HT1080 (cell line): ENCODE results near the gene PDCD2L. TPM values are rescaled to one million over a fixed set of nuclear protein-coding genes. Genes with fewer than 3 reads are reported as not detected.
A peak's percentile ranks its signal among the peaks of the same experiment; 100 is the strongest.
"Not testable (repeated sequence)": the region's sequence is repeated elsewhere in the genome, so short reads cannot be mapped to it uniquely, and the experiment has no call there.

ENCODE experiments used
- DNase-seq: peaks from one replicate; pipeline ENCODE4 v3.0.0-alpha.2; 2015; ENCODE audit warnings: low read depth
- total RNA-seq: library from RNA; depleted of rRNA; stranded (reverse); fragments of >200 nt; shearing (Covaris generic); gene quantifications from 2 replicates; pipeline ENCODE4 v1.2.3, GENCODE V29; 2014

The PDCD2L gene
- total RNA-seq, 1 experiment from 2014 or later = 54.2 TPM

DNA sequence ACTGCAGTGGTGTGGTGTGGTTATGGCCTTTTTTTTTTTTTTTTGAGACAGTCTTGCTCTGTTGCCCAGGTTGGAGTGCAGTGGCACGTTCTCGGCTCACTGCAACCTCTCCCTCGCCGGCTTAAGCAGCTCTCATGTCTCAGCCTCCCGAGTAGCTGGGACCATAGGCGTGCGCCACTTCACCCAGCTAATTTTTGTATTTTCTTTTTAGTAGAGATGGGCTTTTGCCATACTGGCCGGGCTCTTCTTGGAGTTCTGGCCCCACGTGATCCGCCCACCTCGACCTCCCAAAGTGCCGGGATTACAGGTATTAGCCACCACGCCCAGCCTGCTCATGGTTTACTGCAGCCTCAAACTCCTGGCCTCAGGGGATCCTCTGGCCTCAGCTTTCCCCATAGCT lies 7.0 kb downstream of the PDCD2L start:
- DNase-seq = no peak

DNA sequence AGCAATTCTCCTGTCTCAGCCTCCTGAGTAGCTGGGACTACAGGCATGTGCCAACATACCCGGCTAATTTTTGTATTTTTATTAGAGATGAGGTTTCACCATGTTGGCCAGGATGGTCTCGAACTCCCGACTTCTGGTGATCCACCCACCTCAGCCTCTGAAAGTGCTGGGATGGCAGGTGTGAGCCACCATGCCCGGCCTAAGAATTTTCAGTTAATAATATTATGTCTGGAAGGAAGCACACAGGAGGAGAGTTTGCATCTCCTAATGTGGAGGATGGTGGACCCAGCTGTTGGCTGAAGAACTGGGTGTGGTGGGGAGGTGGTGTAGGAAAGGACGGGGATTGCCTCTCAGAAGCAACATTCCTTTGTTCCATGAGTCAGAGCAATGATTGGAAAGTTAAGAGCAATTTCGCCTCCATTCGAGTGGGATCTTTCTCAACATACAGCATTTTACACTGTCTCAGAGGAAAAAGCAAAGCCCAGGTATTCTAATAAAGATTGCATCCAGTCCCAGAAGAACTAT lies 11.9 kb downstream of the PDCD2L start:
- DNase-seq = no peak

DNA sequence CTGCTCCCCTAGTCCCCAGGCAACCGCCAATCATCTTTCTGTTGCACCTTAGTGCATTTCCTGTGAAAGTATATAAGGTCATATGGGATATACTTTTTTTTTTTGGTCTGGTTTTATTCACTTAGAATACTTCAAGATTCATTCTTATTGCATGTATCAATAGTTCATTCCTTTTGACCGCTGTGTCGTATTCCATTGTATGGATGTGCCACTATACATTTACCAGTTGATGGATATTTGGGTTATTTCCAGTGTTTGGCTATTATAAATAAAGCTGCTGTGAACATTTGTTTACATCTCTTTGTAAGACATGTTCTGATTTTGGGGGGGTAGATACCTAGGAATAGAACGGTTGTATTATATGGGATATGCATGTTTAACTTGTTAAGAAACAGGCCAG lies 14.1 kb downstream of the PDCD2L start:
- no peak for DNase-seq

DNA sequence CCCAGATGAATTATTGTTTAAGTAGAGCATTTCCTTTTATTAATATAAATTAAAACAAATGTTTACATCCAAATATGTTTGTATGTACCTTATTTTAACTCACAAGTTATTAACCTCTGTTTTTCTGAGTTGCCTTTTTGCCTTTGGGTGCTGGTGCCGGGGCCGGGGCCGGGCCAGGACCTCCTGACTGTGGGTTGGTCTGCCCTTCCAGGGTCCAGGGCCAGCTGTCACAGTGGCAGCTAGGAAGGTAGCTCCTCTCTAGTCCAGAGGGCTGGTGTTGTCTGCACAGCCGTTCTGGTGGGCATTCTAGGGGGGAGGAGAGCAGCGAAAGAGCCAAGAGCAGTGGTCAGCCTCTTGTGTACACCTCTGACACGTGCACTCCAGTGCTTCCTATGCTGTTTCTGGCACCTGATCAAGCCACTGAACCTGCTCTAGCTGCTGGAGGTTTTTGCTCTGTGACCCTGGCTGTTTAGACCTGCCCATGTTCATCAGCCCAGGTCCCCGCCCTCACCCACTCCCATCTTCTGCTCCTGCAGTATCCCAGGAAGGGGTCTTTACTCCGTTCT lies 22.0 kb downstream of the PDCD2L start:
- DNase-seq = no peak

DNA sequence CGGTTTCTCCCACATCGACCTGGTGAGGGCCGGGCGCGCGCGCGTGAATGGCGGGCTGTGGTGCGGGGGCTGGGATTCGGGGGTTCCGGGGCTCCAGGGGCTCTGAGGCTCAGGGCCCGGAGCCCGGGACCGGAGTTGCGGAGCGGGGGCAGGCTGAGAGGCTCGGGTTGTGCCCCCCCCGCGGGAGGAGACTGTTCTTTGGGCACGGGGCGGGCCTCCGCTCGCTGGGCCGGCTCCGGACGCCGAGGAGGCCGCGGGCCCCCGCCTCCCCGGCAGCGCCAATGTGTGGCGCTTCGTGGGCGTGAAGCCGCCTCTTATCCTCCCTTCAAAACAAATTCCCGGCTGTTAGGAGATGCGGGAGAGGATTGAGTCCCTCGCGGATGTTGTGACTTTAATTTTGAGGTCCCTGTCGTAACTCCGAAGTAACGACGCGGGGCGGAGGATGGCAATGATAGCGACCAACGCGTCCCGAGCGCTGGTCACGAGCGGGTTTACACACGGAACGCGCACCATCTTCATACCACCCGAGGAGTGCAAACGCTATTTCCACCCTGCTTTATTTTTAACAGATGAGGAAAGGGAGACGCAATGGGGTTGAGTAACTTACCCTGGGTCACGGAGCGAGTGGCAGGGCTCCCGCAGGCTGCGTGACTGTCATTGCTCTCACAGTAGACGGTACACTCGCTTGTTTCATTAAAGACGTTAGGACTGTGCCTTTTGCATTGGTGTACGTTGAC lies 24.5 kb downstream of the PDCD2L start:
- peak; percentile 18 for DNase-seq

DNA sequence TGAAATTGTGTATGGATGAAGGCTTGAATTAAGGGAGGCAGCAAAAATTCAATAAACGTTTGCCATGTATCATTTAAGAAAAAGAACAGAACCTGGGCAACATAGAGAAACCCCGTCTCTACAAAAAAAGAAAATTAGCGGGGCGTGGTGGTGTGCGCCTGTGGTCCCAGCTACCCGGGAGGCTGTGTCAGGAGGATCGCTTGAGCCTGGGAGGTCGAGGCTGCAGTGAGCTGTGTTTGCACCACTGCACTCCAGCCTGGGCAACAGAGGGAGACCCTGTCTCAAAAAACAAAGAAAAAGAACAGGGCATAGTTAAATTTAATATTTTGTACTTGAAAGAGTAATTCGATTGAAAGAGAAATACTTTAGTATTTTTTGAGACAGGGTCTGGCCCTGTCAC lies 25.4 kb downstream of the PDCD2L start:
- DNase-seq = no peak

DNA sequence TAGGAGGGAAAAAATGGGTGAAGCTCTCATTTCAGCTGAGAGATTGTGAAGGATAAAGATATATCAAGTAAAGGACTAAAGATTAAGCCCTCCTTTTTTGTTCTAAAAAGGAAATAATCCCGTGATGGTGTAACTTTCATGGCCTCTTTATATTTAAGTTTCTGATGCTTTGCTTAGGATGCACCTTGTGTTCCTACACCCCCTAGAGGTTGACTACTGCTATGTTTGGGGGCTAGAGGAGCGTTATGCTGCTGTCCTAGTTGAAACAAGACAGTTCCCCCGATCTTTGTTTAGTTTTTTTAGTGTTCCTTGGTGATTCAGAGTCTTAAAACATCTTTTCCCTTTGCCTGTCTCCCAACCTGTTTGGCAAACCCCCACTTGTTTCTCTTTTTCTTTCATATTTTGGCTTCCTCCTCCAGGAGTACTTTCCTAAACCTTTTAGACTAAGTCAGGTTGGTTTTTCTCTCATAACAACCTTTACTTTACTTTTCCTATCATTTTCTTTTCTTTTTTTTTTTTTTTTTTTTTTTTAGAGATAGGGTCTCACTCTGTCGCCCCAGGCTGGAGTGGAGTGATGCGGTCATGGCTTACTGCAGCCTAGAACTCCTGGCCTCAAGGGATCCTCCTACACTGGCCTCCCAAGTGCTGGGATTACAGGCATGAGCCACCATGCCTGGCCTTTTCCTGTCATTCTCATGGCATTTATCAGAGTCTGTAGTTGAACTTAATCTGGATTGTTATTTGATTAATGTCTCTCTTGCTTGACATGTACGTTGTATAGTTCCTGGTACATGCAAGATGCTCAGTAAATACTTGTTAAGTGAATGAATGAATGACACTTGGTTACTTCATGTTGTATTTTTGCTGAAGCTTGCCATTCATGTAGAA lies 26.8 kb downstream of the PDCD2L start:
- peak; percentile 39 for DNase-seq

DNA sequence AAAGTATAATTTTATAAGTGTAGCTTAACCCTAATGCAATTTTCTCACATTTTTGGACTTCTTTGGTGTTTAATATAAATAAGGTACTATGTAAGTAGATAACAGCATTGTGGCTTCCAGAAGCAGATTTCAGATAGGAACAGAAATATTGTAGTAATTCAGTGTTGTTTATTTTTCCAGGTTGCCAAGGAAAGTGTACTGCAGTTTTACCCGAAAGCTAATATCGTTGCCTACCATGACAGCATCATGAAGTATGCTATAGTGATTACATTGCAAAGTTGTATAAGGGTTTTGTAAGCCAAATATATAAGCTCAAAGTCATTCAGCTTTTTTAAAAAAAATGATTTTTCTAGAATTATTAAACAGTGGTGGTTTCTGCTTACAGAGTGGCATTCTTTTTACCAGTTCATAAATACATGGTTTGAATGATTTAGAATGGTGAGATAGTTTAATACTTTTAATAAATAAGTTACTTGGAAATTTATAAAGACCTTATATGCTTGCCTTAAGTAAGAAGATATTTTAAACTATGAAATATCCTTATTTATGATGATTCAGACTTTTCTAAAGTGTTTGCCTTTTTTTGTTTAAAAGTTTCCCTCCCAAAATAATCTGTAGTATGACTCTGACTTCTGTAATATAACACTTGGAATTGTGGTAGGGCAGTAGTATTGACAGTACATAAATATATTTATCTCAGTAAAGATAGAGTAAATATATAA lies 27.6 kb downstream of the PDCD2L start:
- no peak for DNase-seq

DNA sequence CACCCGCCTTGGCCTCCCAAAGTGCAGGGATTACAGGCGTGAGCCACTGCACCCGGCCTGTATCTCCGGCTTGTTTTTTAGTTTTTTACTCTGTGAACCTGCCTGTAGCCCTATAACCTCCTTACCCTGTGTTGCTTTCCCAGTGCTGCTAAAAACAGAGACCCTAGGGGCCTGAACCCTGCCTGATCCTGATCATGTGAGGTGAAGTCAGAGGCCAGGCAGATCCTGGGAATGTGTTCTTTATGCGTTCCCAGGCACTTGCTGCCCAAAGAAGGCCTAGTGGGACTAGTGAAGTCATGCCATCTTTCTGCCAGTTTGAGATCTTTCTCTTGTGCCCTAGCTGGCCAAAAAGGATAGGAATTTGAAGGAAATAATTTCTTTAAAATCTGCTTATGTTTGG lies 28.6 kb downstream of the PDCD2L start:
- DNase-seq = no peak

DNA sequence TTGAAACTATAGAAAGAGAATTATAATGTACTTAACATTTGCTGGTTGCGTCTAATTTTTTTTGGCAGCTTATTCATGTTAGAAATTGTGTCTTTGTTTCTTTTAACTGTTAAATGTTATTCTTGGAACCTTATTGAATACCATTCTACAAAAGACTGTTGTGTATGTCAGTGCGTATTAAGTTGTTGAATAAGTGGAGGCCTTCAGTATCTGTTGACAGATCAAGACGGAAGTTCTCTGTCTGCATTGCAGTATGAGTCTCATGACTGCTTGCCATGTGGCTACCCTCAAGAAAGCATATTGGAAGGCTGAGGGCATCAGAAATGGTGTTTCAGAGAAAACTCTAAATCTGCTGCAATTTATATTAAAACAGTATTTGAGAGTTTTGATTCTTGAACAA lies 32.5 kb downstream of the PDCD2L start:
- no peak for DNase-seq

DNA sequence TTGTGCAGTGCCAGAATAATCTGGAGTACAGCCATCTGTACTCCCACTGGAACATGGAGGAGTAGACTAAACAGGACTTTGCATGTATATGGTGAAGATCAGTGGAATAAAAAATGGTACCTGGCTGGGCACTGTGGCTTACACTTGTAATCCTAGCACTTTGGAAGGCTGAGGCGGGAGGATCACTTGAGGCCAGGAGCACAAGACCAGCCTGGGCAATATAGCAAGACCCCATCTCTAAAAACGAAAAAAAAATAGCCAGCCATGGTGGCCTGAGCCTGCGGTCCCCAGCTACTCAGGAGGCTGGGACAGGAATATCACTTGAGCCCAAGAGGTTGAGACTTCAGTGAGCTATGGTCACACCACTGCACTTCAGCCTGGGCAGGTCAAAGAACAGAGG lies 44.0 kb downstream of the PDCD2L start:
- DNase-seq = no peak

DNA sequence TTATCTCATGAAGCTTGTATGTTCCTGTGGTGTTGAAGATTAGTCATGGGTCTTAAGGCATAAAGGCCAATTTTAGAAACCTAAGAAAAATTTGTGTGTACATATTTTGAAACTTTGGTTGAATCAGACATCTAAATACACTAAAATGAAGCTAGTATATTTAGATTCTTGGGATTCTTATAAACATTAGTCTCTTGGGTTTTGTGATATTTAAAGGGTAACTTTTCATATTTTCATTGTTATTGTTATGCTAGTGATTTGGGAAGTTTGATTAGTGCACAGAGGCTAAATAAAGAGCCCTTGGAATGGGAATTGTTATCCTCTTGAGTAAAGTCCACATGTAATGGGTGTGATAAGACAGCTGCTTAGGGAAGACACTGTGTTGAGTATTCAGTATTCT lies 48.5 kb downstream of the PDCD2L start:
- no peak for DNase-seq

DNA sequence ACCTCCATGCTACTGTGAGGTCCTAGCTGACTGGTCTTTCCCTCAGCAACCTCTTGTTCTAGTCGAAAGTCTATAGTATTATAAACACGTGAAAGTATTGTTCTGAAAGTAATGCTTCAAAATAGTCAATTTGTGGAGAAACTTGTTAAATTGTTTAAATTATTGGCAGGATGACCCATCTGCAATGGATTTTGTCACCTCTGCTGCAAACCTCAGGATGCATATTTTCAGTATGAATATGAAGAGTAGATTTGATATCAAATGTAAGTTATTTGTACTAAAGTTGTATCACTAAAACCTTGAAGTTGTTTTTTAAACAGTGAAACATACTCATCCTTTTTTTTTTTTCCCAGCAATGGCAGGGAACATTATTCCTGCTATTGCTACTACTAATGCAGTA lies 49.9 kb downstream of the PDCD2L start:
- DNase-seq = no peak

DNA sequence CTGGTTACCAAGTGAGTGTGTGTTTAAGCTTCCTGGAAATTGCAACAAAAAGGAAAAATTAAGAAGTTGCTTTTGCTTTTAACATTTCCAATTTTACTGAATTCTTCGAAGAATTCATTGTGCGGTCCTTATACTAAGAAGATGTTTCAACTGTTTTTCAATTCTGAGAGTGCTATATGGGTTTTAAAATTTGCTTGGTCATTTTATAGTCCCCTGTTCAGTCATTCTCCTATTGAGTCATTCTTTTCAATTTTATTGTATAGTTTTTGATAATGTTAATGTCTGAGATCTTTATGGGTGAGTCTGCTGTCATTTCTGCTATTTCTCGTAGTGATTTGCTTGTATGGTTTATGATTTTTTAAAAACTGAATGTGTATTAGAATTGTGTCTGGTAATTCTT lies 50.5 kb downstream of the PDCD2L start:
- no peak for DNase-seq

DNA sequence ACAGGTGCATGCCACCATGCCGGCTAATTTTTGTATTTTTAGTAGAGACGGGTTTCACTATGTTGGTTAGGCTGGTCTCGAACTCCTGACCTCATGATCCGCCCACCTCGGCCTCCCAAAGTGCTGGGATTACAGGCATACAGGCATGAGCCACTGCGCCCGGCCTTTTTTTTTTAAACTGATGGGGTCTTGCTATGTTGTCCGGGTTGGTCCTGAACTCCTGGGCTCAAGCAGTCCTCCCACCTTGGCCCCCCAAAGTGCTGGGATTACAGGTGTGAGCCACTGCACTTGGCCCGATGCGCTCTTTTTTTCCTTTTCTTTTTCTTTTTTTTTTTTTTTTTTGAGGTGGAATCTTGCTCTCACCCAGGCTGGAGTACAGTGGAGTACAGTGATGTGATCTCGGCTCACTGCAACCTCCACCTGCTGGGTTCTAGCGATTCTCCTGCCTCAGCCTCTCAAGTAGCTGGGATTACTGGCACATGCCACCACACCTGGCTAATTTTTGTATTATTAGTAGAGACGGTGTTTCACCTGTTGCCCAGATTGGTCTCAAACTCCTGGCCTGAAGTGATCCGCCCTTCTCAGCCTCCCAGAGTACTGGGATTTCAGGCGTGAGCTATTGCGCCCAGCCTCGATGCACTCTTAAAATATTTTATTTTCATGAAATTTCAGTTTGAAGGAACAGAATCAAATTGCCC lies 51.7 kb downstream of the PDCD2L start:
- DNase-seq = not testable (repeated sequence)

DNA sequence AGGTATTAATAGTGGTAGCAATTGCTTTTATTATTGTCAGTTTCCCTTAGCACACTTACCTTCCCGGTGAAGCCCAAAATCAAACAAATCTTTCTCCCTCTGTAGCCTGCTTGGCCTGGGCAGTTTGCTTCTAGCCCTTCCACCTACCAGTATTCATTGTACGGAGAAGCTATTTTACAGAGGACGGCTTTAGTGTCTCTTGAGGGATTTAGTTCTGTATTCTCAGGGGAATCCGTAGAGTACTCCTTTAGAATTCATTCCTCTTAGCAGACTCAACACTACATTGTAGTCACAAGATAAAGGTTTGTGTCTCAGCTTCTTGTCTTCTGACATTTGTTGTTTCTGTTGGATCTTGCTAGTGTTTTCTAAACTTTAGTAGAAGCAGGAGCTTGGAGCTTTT lies 53.2 kb downstream of the PDCD2L start:
- no peak for DNase-seq

DNA sequence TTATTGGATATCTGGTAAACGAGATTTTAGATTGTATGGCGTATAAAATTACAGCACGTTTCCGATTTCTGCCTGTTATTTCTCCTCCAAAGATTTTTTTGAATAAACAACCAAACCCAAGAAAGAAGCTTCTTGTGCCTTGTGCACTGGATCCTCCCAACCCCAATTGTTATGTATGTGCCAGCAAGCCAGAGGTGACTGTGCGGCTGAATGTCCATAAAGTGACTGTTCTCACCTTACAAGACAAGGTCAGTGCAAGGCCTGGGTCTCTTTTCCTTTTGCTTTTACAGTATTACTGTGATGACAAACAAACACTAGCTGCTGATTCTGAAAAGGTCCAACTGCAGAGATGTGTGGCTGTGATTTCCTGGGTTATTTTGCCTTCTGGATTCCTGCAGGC lies 54.5 kb downstream of the PDCD2L start:
- no peak for DNase-seq

DNA sequence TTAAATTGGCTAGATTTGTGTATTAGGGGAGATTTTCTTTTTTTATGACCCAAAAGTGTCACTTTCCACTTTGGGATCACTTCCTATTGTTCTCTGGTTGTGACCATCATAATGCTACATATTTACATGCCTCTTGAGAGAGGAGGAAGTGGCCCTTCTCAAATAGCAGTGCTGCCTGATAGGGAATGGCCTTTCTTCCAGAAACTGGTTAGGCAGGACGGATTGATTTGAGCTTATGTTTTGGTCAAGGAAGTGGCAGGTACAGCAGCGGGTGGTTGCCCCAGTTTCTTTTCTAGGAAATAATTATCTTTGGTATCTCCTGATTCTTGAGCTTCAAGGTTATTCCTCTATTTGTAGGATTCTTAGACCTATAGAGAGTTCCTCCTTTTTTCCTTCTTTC lies 55.4 kb downstream of the PDCD2L start:
- DNase-seq = no peak

DNA sequence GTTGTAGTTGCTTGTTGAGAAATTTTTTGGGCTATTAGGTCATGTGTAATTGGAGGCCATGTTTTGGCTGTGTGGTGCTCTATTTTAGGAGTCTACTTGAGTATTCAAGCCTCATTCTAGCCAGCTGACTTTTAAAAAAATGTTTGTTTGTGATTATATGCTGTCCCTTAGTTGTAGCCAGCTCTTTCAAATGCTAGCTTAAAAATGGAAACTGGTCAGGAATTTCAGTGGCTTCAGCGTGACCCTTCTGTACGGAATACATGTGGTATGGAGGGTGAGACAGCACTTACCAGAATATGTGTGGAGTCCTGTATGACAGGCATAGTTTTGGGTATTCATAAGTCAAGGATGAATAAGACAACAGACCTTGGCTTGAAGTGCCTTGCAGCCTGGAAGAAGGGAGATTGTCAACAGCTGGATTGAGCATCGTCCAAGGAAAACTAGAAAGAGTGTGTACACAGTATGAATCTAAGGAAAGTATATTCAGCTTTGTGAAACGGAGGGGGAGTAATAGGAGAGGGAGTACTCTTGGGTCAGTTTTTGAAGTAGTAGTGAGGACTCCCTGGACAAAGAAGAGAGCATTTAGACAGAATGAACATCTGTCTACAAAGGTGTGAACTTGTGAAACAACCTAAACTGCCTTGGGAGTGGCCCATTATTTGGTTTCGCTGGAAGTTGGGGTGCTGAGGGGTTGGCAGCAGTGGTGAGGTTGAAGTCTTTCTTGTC lies 57.3 kb downstream of the PDCD2L start:
- DNase-seq = no peak

DNA sequence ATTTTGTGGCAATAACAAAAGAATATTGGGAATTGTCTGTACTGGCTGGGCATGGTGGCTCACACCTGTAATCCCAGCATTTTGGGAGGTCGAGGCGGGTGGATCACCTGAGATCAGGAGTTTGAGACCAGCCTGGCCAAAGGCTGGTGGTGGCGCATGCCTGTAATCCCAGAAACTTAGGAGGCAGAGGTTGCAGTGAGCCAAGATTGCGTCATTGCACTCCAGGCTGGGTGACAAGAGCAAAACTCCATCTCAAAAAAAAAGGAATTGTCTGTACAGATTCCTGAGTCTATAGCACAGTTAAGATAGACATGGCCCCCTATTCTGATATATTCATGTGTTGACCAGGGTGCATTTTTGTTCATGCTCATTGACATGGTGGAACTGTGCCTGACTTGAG lies 60.6 kb downstream of the PDCD2L start:
- not testable (repeated sequence) for DNase-seq
